WTC11 (cell line): ENCODE measurements around the gene TMUB1.

Source experiments
- CREM ChIP-seq: sonication (generic); formaldehyde crosslinking; IDR thresholded peaks from 2 replicates; pipeline ENCODE4 v1.8.1; 2022; ENCODE audit warnings: mild to moderate bottlenecking, missing genetic modification reagents, moderate library complexity
- CTCF ChIP-seq: fragments of 200-600 bp; IDR thresholded peaks from 2 replicates; pipeline ENCODE4 v1.8.0; 2022; ENCODE audit warnings: antibody characterized with exemption
- RELA ChIP-seq: sonication (generic); formaldehyde crosslinking; IDR thresholded peaks from 2 replicates; pipeline ENCODE4 v1.8.1; 2022; ENCODE audit warnings: missing genetic modification reagents, mild to moderate bottlenecking, borderline replicate concordance
- SP1 ChIP-seq: sonication (generic); formaldehyde crosslinking; conservative IDR thresholded peaks from 2 replicates; pipeline ENCODE4 v1.8.1; 2022; ENCODE audit warnings: missing genetic modification reagents
- ZNF232 ChIP-seq: sonication (generic); formaldehyde crosslinking; IDR thresholded peaks from 2 replicates; pipeline ENCODE4 v1.8.0; 2022; ENCODE audit warnings: mild to moderate bottlenecking, missing genetic modification reagents

- no peak for TF ChIP-seq CREM (CRISPR knock-in tag)
- no peak for TF ChIP-seq CTCF
- TF ChIP-seq RELA (CRISPR knock-in tag), result no peak
- no peak for TF ChIP-seq SP1
- no peak for TF ChIP-seq ZNF232 (CRISPR knock-in tag)
Observed at GRCh38 chr7:151078233-151079040, 4.9 kb downstream of the TMUB1 start.
